Adrenal gland (tissue), 12 donors: ENCODE measurements around the gene GPS1. TPM values are rescaled to one million over a fixed set of nuclear protein-coding genes. Genes with fewer than 3 reads are reported as not detected.

Experiments
- DNase-seq, 7 donors: peaks; one replicate each; pipeline ENCODE4 v3.0.0-alpha.2; 2019 to 2020
- H3K27ac ChIP-seq, 5 donors: fragments of 200-600 bp; sonication (generic) in 4 of 5; 1 replicate in 3 of 5; 2 replicates in 2 of 5; pipeline versions ENCODE4 v1.5.1 to v1.8.0; 2016 to 2020; ENCODE audit warnings: mild to moderate bottlenecking in 1 of 5
- H3K27me3 ChIP-seq: fragments of 200-600 bp; 2 replicates; pipeline ENCODE4 v1.8.0; 2021
- H3K36me3 ChIP-seq, 2 donors: fragments of 200-600 bp; replicated peaks in 1 of 2; 1 replicate in 1 of 2; 2 replicates in 1 of 2; pipeline versions ENCODE4 v1.5.1 to v1.8.0; 2018 to 2022
- H3K4me1 ChIP-seq, 2 donors: fragments of 200-600 bp; replicated peaks in 1 of 2; 1 replicate in 1 of 2; 2 replicates in 1 of 2; pipeline versions ENCODE4 v1.5.1 to v1.8.0; 2018 to 2021
- H3K4me3 ChIP-seq, 4 donors: fragments of 200-600 bp; sonication (generic) in 3 of 4; one replicate each; pipeline ENCODE4 v1.5.1; 2016 to 2018
- H3K9me3 ChIP-seq, 3 donors: fragments of 200-600 bp; sonication (generic) in 1 of 3; replicated peaks in 1 of 3; 1 replicate in 2 of 3; 2 replicates in 1 of 3; pipeline versions ENCODE4 v1.5.1 to v1.8.0; 2016 to 2021
- POLR2A ChIP-seq, 2 donors: fragments of 450-650 bp; IDR thresholded peaks; one replicate each; pipeline ENCODE4 v1.6.1; 2017; ENCODE audit warnings: antibody characterized with exemption in 2 of 2, mild to moderate bottlenecking in 2 of 2, moderate library complexity in 1 of 2
- WGBS, 4 donors: extraction: QIAGEN DNeasy Blood & Tissue Kit in 2 of 4; methylation state at CpG; one replicate each; pipeline versions ENCODE4 v1.1.5 to v1.1.7; 2013 to 2017; 5-methylcytosine and 5-hydroxymethylcytosine counted together
- intact Hi-C, 2 donors: fragments of 100-400 bp; cut with DNase I; formaldehyde crosslinking; loops; one replicate each; pipeline versions ENCODE4 v1.14.1 to v1.15.0; 2022 to 2023
- polyA plus RNA-seq, 3 donors: library from polyadenylated mRNA; stranded (reverse); fragments of 200-250 nt in 2 of 3; fragments of 350-450 nt in 1 of 3; fragmentation: Illumina TruSeq in 1 of 3; extraction: RNeasy Lipid Tissue Mini Kit (QIAGEN cat#74804) in 1 of 3; gene quantifications; one replicate each; pipeline ENCODE4 v1.2.3, GENCODE V29; 2013 to 2014
- total RNA-seq, 9 donors: library from RNA; depleted of rRNA in 4 of 9; stranded (reverse); fragments of >200 nt in 4 of 9; fragments of 120-200 nt in 1 of 9; fragmentation: NEBNext Ultra II Directional in 1 of 9; extraction: Animal tissue kit (Norgen Biotek cat#: 25700) in 1 of 9; gene quantifications; one replicate each; pipeline versions ENCODE4 v1.1.0 to v1.2.4, GENCODE V29; 2013 to 2023
- TF ChIP-seq, protein P1 (sequence below), 6 experiments: fragments of 450-650 bp in 4 of 6; fragments of 200-600 bp in 2 of 6; sonication (generic) in 1 of 6; IDR thresholded peaks; 1 replicate in 5 of 6; 2 replicates in 1 of 6; pipeline versions ENCODE4 v1.5.1 to v1.8.0; 2016 to 2021; ENCODE audit warnings: antibody characterized with exemption in 6 of 6, mild to moderate bottlenecking in 2 of 6, moderate library complexity in 1 of 6
- donor health status: healthy with polysubstance abuse.
- donor health status: Bipolar disorder and iron deficiency.
- donor health status: DM: yes; HTN: yes; CAD: no.
- donor health status: DM: no; HTN: no; CAD: no.
- donor health status: DM: no; HTN: no; CAD: no.
- donor health status: DM: yes; HTN: yes; CAD: no.

Gene GPS1
- total and polyA plus RNA-seq, 12 donors, result 37.4 to 305 (median 113) TPM

DNA sequence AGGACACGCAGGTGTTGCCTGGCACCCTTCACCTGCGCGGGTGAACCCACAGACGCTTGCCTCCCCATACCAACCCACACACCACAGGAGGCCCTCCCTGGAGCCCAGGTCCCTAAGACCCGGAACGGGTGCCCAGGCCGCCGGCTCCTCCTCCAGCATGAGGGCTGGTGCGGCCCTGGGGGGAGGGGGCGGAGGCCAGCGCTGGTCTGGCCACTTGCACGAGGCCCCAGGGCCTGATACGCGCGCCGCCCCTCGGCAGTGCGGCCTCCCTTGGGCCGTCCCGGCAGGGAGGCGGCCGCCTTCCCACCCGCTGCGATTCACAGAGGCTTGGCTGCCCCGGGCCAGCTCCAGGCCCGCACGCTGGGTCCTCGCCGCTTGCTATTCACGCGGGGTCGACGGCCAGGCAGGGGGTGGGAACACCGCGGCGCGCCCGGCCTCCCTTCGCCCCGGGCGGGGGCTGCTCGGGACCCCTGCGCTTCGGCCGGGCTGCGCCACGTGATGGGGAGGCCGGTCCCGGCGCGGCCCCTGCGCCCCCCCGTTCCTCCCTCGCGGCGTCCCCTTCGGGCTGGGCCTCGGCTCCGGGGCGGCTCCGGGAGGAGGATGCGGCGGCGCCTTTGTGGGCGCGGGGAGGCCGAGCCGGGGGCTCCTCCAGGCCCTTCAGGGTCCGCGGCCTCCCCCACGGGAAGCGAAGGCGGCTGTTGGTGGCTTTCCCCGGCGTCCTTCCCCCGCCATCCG is 45.7 kb downstream of the GPS1 start:
- TF ChIP-seq, protein P1, sequence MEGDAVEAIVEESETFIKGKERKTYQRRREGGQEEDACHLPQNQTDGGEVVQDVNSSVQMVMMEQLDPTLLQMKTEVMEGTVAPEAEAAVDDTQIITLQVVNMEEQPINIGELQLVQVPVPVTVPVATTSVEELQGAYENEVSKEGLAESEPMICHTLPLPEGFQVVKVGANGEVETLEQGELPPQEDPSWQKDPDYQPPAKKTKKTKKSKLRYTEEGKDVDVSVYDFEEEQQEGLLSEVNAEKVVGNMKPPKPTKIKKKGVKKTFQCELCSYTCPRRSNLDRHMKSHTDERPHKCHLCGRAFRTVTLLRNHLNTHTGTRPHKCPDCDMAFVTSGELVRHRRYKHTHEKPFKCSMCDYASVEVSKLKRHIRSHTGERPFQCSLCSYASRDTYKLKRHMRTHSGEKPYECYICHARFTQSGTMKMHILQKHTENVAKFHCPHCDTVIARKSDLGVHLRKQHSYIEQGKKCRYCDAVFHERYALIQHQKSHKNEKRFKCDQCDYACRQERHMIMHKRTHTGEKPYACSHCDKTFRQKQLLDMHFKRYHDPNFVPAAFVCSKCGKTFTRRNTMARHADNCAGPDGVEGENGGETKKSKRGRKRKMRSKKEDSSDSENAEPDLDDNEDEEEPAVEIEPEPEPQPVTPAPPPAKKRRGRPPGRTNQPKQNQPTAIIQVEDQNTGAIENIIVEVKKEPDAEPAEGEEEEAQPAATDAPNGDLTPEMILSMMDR (IDR thresholded peaks at IDR 0.05), result no peak
- TF ChIP-seq POLR2A (IDR thresholded peaks at IDR 0.05), result peak; percentile 46 to 56
- WGBS, 4 donors, result 0 to 5% (median 2%) methylated on average over 31 to 75 of the region's 77 CpGs
- Histone ChIP-seq H3K4me1 (peaks cover 21 to 34% of the 10 kb centered on the region in 2 donors), H3K27ac (peak overlapping the region; percentile 79 to 100 (median 91)), H3K9me3 (no peaks in the 10 kb centered on the region), H3K36me3 (peaks cover 0 to 34% of the 10 kb centered on the region in 2 donors), H3K27me3 (no peaks in the 10 kb centered on the region), H3K4me3 (peak overlapping the region; percentile 40 to 86 (median 66))
- DNase-seq, result peak in 5 of 7 donors; percentile 42 to 78 (median 69)
- intact Hi-C loops, result loop anchor here in 1 of 2 donors (5.0 kb wide), 1 partner anchor 55 kb away; no protein-coding TSS in a partner anchor

DNA sequence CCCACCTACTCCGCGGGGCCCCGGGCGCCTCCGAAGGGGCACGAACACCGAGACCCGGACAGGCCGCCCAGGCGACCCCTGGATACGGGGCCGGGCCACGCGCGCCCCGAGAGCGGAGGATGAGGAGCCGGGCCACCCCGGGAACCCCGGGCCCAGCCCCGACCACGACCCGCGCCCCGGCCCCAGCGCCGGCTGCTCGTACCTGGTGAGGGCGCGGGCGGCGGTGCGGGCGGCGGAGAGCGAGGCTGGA is 46.1 kb downstream of the GPS1 start:
- peaks cover 21 to 34% of the 10 kb centered on the region in 2 donors for H3K4me1 ChIP-seq
- H3K36me3 ChIP-seq, result peaks cover 0 to 29% of the 10 kb centered on the region in 2 donors
- intact Hi-C loops, result loop anchor here in 1 of 2 donors (5.0 kb wide), 1 partner anchor 54 kb away; no protein-coding TSS in a partner anchor
- no peak for TF ChIP-seq POLR2A (IDR thresholded peaks at IDR 0.05)
- H3K9me3 ChIP-seq, result no peaks in the 10 kb centered on the region
- 0 to 1% (median 0%) methylated on average over 3 to 36 of the region's 36 CpGs; no CpG with 5 or more reads in 1 of the 4 donors for WGBS, 4 donors
- H3K27ac ChIP-seq, result peak overlapping the region; percentile 79 to 100 (median 91)
- no peaks in the 10 kb centered on the region for H3K27me3 ChIP-seq
- no peak for DNase-seq
- H3K4me3 ChIP-seq, result peak overlapping the region in 3 of 4 donors; percentile 40 to 86 (median 53)

- WGBS, 4 donors, result 0 to 1% (median 1%) methylated on average over 26 to 124 of the region's 124 CpGs; no CpG with 5 or more reads in 1 of the 4 donors
- no peaks in the 10 kb centered on the region for H3K27me3 ChIP-seq
- H3K27ac ChIP-seq, result peak within 1 kb of the TSS; percentile 86 to 100 (median 94)
- peaks cover 0 to 24% of the 10 kb centered on the region in 2 donors for H3K36me3 ChIP-seq
- TF ChIP-seq, protein P1 (IDR thresholded peaks at IDR 0.05), result peak in 3 of 6 experiments; percentile 28 to 53 (median 45)
- TF ChIP-seq POLR2A (IDR thresholded peaks at IDR 0.05), result peak; percentile 99
- H3K9me3 ChIP-seq, result no peaks in the 10 kb centered on the region
- H3K4me1 ChIP-seq, result peaks cover 23 to 36% of the 10 kb centered on the region in 2 donors
- DNase-seq, result peak; percentile 95 to 97 (median 96)
- peak within 1 kb of the TSS; percentile 40 to 86 (median 66) for H3K4me3 ChIP-seq
- intact Hi-C loops, result loop anchor here in 1 of 2 donors (5.0 kb wide), 1 partner anchor 54 kb away; no protein-coding TSS in a partner anchor
These were observed 46.7 kb downstream of the GPS1 start, which contains the start of gene FASN for GRCh38 chr17:82098169-82098938. Gene FASN, minus strand, starts transcription at chr17:82098236. Its CDS starts 1,791 bp downstream, at chr17:82096445.

DNA sequence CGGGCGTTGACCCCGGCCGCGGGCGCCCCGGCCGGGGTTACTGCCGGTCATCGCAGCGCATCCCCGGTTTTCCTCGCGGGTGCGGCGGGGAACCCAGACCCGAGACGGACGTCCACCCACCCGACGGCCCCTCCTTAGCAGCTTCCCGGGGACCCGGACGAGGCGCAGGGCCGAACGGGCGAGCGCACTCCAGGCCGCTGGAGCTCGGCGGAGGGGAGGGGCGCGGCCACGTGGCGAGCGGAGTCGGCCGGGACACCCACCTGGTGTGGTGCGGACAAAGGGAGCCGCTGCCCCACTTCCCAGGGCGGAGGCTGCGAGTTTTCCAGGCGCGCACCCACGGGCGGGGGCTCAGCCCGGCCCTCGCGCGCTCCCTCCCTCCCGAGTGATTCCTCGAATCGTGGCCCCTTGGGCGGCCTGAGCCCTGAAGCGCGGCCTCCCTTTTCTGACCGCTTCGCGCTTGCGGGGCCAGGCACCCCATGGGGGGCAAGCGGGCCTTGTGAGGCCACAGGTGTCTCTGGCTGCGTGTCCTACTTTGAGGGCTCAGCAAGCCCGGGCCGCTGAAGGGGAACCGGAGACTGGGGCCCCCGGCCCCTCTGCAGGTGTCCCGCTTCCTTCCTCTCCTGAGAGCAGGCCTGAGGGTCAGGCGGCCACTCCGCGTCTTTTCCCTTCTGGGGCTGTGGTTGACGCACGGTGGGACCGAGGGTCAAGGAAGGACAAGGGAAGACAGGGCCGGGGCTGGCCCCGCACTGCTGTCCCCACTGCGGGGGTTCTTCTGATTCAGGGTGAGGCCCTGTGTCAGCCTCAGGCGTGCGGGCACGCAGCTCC is 47.5 kb downstream of the GPS1 start:
- peak in 1 of 7 donors; percentile 47 for DNase-seq
- 16 to 80% (median 18%) methylated on average over 1 to 80 of the region's 80 CpGs for WGBS, 4 donors
- intact Hi-C loops, result loop anchor here in 1 of 2 donors (5.0 kb wide), 1 partner anchor 53 kb away; no protein-coding TSS in a partner anchor

More for the DNA sequence above, 47.5 kb downstream of the GPS1 start:
- Histone ChIP-seq H3K4me3 (peak overlapping the region in 2 of 4 donors; percentile 20 to 86), H3K27ac (peak overlapping the region in 4 of 5 donors; percentile 86 to 100 (median 93)), H3K36me3 (peaks cover 0 to 16% of the 10 kb centered on the region in 2 donors), H3K27me3 (no peaks in the 10 kb centered on the region), H3K4me1 (peaks cover 28 to 44% of the 10 kb centered on the region in 2 donors), H3K9me3 (no peaks in the 10 kb centered on the region)
- no peak for TF ChIP-seq POLR2A (IDR thresholded peaks at IDR 0.05)
- TF ChIP-seq, protein P1 (IDR thresholded peaks at IDR 0.05), result no peak
